ENCODE data around the gene SECTM1. TPM values are rescaled to one million over a fixed set of nuclear protein-coding genes. Genes with fewer than 3 reads are reported as not detected.
A peak's percentile ranks its signal among the peaks of the same experiment; 100 is the strongest.

SECTM1 gene
- total RNA-seq, 2 donors from 2014 or later: 10.3 to 14.5 TPM

DNA sequence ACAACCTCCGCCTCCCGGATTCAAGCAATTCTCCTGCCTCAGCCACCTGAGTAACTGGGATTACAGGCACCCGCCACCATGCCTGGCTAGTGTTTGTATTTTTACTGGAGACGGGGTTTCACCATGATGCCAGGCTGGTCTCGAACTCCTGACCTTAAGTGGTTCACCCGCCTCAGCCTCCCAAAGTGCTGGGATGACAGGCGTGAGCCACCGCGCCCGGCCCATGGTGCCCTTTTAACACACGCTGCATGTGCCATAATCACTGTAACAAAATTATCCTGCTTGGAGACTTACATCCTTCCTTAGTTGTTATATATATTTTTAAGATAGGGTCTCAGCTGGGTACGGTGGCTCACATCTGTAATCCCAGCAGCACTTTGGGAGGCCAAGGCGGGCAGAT lies 21.6 kb downstream of the SECTM1 start:
- no peak for DNase-seq (ENCODE audit: low spot score)
- intact Hi-C loops (cut with DNase I): no loop called here

- no peak for DNase-seq (ENCODE audit: low spot score)
- intact Hi-C loops (cut with DNase I): no loop called here
Observed at GRCh38 chr17:82310877-82311276, 22.7 kb downstream of the SECTM1 start.

GRCh38 chr17:82309656-82310570 lies 23.7 kb downstream of the SECTM1 start:
- intact Hi-C loops (cut with DNase I): no loop called here

GRCh38 chr17:82305727-82306300 lies 27.8 kb downstream of the SECTM1 start:
- intact Hi-C loops (cut with DNase I): no loop called here
- DNase-seq (ENCODE audit: low spot score): no peak

More at GRCh38 chr17:82309656-82310570, 23.7 kb downstream of the SECTM1 start:
- DNase-seq (ENCODE audit: low spot score): no peak

- intact Hi-C loops (cut with DNase I): no loop called here
Observed at GRCh38 chr17:82304826-82305726, 28.5 kb downstream of the SECTM1 start.

DNA sequence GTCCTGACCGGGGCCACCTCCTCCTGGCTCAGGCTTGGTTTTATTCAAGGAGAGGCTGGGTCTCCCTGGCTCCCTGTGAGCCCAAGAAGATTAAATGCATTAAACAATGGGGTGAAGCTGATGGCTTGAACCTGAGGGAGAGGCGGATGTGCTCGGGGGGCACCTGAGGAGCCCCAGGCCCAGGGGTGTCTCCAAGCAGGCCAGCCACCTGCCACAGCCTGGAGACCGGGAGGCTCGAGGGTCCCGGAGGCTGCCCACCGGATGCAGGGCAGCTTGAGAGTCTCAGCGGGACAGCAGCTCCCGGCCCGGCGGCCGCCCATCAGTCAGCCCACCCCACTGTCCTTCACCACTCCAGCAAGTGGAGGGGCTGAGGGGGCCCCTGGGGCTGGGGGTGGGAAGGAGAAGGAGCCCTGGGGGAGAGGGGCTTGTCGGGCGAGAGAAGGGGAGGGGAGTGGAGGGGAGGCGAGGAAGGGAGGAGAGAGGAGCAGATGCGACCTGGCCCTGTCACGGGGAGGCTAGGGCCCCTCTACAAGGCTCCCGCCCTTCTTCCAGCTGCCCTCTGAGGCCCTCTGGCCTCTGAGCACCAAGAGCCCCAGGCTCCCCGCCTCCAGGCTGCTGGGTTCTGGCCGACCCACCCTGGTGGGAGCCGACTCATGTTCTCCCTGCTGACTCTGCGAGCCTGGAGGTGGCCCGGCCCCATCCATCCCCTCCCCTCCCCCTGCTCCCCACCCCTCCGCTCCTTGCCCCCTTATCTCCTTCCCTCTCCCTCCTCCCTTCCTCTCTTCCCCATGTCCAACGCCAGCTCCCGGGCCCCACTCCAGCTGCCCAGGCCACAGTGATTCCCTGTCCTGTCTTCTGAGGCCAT lies 29.4 kb downstream of the SECTM1 start:
- intact Hi-C loops (cut with DNase I): no loop called here

More at GRCh38 chr17:82304826-82305726, 28.5 kb downstream of the SECTM1 start:
- DNase-seq (ENCODE audit: low spot score): no peak

GRCh38 chr17:82302991-82303943 lies 30.3 kb downstream of the SECTM1 start:
- intact Hi-C loops (cut with DNase I): no loop called here
- no peak for DNase-seq (ENCODE audit: low spot score)

More for the DNA sequence above, 29.4 kb downstream of the SECTM1 start:
- no peak for DNase-seq (ENCODE audit: low spot score)

DNA sequence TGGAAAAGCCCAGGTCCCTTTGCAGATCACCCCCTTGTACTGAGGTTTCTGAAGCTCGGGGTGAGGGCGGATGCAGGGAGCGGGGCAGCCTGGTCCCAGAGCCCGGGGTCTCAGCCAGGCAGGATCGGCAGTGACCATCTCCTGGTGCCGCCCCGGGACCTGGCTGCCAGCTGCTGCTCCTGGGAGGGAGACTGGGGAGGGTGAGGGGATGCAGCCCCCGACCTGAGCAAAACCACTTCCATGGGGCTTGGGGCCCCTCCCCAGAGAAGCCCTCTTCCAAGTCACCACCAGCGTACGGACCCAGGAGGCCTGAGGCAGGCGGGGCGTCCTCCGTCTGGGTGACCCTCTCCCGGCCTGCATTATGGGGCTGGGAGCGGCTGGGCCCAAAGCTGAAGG lies 31.0 kb downstream of the SECTM1 start:
- no peak for DNase-seq (ENCODE audit: low spot score)
- intact Hi-C loops (cut with DNase I): no loop called here

- no peak for DNase-seq (ENCODE audit: low spot score)
- intact Hi-C loops (cut with DNase I): no loop called here
Observed at GRCh38 chr17:82301916-82302567, 31.5 kb downstream of the SECTM1 start.

- intact Hi-C loops (cut with DNase I): no loop called here
Observed at GRCh38 chr17:82301300-82301915, 32.2 kb downstream of the SECTM1 start.

DNA sequence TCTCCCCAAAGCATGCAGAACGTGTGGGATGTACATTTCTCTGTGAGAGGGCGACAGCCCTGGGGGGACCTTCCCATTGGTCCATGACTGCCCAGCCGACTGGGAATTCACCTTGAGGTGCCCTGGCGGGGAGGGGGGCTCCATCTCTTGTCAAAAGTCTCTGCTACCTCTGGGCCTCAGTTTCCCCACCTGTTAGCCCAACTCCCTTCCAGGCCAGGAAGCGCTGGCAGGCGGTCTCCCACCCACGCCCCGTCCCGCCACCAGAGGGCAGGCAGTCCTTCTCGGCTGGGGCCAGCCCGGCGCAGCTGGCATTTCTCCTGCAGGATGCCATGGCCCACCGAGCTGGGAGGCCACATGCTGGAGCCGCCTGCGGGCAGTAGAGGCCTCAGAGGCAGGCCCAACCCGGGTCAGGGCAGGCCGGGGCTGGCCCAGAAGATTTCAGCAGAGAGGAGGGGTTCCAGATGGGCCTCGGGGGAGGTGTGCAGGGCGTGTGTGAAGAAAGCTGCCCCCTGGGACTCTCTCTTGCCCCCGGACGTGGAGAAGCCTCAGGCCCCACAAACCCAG lies 32.8 kb downstream of the SECTM1 start:
- DNase-seq (ENCODE audit: low spot score): peak; percentile 92
- intact Hi-C loops (cut with DNase I): no loop called here

More at GRCh38 chr17:82301300-82301915, 32.2 kb downstream of the SECTM1 start:
- no peak for DNase-seq (ENCODE audit: low spot score)

- intact Hi-C loops (cut with DNase I): no loop called here
- no peak for DNase-seq (ENCODE audit: low spot score)
Observed at GRCh38 chr17:82300228-82300627, 33.3 kb downstream of the SECTM1 start.

DNA sequence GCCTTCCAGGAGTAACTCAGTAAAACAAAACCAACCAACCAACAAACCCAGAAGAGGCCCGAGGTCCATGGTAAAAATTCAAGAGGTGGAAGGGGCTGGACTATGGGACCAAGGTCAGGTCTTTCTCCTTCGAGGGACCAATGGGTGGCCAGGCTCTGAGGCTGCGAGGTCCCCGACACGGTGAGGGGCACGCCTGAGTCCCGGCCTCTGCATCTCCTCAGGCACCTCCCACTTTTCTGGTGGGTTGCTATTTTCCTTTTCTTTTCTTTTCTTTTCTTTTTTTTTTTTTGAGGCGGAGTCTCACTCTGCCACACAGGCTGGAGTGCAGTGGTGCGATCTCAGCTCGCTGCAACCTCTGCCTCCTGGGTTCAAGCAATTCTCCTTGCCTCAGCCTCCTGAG lies 34.1 kb downstream of the SECTM1 start:
- intact Hi-C loops (cut with DNase I): loop anchor here in 1 of 2 donors (5.0 kb wide), 1 partner anchor 962 kb away; no protein-coding TSS in a partner anchor
- no peak for DNase-seq (ENCODE audit: low spot score)

DNA sequence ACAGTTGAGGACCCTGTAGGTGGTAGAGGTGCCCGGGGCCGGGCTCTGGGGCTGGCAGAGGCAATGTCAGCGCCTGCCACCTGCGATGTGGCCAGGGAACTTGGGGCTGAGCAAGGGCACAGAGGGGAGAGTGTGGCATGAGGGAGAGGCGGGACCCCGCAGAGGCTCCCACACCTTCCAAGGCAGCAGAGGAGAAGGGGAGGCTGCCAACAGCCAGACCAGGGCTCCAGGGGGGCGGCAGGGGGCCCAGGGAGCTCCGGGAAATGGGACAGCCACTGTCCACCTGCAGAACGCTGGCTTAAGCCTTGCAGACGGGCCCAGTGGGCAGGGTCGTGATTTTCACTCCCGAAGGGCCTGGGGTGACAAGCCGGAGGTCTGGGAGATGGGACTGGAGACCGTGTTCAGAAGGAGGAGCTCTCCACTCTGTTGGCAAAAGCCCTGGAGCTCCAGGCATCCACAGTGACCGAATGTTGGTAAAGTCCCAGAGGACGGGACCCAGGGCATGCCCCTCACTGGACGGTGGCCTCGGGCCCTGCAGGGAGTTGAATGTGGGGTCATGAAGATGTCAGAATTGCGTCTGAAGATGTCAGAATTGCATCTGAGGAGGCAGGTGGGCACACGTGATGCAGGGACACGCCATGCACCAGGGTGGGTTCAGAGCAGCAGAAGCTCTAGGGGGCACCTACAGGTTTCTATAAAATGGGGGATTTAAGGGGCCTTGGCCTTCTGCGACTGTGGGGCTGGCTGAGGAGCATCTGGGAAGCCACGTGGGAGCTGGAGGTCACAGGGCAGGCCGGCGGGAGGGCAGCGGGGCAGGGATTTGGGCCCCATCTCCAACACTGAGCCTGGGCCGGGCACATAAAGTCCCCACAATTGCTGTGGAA lies 34.8 kb downstream of the SECTM1 start:
- intact Hi-C loops (cut with DNase I): loop anchor here in 1 of 2 donors (5.0 kb wide), 1 partner anchor 961 kb away; no protein-coding TSS in a partner anchor
- DNase-seq (ENCODE audit: low spot score): no peak
